ENCODE results near the gene ASTN2. TPM values are rescaled to one million over a fixed set of nuclear protein-coding genes. Genes with fewer than 3 reads are reported as not detected.

Gene ASTN2
- total RNA-seq, 1 donor from 2014 or later, result 13.6 TPM

DNA sequence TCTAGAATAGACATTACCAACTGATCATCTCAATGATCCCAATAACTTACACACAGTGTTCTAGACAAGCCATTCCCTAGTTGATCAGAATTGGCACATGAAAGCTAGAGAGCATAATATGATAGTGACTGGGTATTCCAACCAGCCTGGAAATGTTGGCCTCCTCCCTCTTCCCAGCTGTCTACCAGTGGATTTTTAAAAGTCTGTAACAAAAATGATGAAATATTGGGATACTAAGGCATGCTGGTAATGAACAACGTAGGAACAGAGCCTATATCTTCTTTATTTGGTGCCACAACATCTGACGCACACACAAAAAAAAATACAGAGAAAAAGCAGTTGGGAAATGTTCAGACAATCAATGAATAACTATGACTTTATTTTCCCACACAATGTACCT lies 692.9 kb downstream of the ASTN2 start:
- H3K4me1 ChIP-seq (ENCODE audit: insufficient read depth, low read length), result no peaks in the 10 kb centered on the region
- H3K36me3 ChIP-seq (ENCODE audit: insufficient read depth, low read length), result no peaks in the 10 kb centered on the region
- H2AFZ ChIP-seq (ENCODE audit: low read depth, low read length), result no peak overlapping the region
- H3K27me3 ChIP-seq (ENCODE audit: insufficient read depth, low read length), result no peaks in the 10 kb centered on the region
- H3K27ac ChIP-seq (ENCODE audit: low read depth, low read length), result no peak overlapping the region
- no peak for DNase-seq (ENCODE audit: low read depth)
- H3K9ac ChIP-seq (ENCODE audit: low read length), result no peak overlapping the region
- H3K79me2 ChIP-seq (ENCODE audit: insufficient read depth, low read length), result no peaks in the 10 kb centered on the region
- H3K27me3 Mint-ChIP-seq (ENCODE audit: low read depth, unreplicated experiment), result no peaks in the 10 kb centered on the region
- no peaks in the 10 kb centered on the region for H3K4me1 Mint-ChIP-seq (ENCODE audit: low read depth, unreplicated experiment)
- H4K20me1 ChIP-seq (ENCODE audit: insufficient read depth, low read length), result no peaks in the 10 kb centered on the region
- H3K9me3 Mint-ChIP-seq (ENCODE audit: unreplicated experiment), result peaks cover 6% of the 10 kb centered on the region
- H3K4me3 Mint-ChIP-seq (ENCODE audit: unreplicated experiment), result no peak overlapping the region
- no peaks in the 10 kb centered on the region for H3K36me3 Mint-ChIP-seq (ENCODE audit: low read depth, unreplicated experiment)
- H3K27ac Mint-ChIP-seq (ENCODE audit: unreplicated experiment), result no peak overlapping the region
- no peaks in the 10 kb centered on the region for H3K9me3 ChIP-seq (ENCODE audit: insufficient read depth, low read depth, low read length)
- H3K4me3 ChIP-seq (ENCODE audit: insufficient read depth, low read depth, low read length), result no peak overlapping the region
- FAIRE-seq, result no peak
- H3K4me2 ChIP-seq (ENCODE audit: low read length), result no peak overlapping the region
- TF ChIP-seq, protein P1, sequence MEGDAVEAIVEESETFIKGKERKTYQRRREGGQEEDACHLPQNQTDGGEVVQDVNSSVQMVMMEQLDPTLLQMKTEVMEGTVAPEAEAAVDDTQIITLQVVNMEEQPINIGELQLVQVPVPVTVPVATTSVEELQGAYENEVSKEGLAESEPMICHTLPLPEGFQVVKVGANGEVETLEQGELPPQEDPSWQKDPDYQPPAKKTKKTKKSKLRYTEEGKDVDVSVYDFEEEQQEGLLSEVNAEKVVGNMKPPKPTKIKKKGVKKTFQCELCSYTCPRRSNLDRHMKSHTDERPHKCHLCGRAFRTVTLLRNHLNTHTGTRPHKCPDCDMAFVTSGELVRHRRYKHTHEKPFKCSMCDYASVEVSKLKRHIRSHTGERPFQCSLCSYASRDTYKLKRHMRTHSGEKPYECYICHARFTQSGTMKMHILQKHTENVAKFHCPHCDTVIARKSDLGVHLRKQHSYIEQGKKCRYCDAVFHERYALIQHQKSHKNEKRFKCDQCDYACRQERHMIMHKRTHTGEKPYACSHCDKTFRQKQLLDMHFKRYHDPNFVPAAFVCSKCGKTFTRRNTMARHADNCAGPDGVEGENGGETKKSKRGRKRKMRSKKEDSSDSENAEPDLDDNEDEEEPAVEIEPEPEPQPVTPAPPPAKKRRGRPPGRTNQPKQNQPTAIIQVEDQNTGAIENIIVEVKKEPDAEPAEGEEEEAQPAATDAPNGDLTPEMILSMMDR (IDR thresholded peaks at IDR 0.05; ENCODE audit: insufficient read depth, low read depth, low read length), result no peak
- TF ChIP-seq EZH2 (IDR thresholded peaks at IDR 0.05; ENCODE audit: insufficient read depth, low read length), result no peak

DNA sequence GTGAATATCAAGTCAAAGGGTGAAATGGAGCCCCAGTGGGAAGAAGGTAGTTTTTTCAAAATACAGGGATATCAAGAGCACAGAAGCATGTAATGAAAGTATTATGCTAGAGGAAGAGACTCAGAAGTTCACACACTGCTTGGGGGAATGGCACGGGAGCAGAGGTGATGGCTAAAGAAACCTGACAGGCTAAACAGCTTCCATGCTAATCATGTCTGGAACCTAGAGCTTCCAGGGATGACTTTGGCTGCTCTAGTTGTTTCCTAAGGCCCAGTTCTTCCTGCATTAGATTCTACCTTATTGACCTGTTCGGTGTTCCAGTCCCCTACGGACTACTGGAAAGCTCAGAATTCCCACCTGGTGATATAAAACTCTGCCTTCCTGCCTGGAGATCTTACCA lies 693.4 kb downstream of the ASTN2 start:
- H4K20me1 ChIP-seq (ENCODE audit: insufficient read depth, low read length), result no peaks in the 10 kb centered on the region
- no peak overlapping the region for H3K4me3 ChIP-seq (ENCODE audit: insufficient read depth, low read depth, low read length)
- H3K4me2 ChIP-seq (ENCODE audit: low read length), result no peak overlapping the region
- peaks cover 6% of the 10 kb centered on the region for H3K9me3 Mint-ChIP-seq (ENCODE audit: unreplicated experiment)
- no peaks in the 10 kb centered on the region for H3K4me1 Mint-ChIP-seq (ENCODE audit: low read depth, unreplicated experiment)
- H3K4me3 Mint-ChIP-seq (ENCODE audit: unreplicated experiment), result no peak overlapping the region
- H3K27me3 ChIP-seq (ENCODE audit: insufficient read depth, low read length), result no peaks in the 10 kb centered on the region
- no peak overlapping the region for H3K9ac ChIP-seq (ENCODE audit: low read length)
- no peaks in the 10 kb centered on the region for H3K9me3 ChIP-seq (ENCODE audit: insufficient read depth, low read depth, low read length)
- H2AFZ ChIP-seq (ENCODE audit: low read depth, low read length), result no peak overlapping the region
- DNase-seq (ENCODE audit: low read depth) (no peak), FAIRE-seq (no peak)
- H3K27ac Mint-ChIP-seq (ENCODE audit: unreplicated experiment), result no peak overlapping the region
- no peaks in the 10 kb centered on the region for H3K79me2 ChIP-seq (ENCODE audit: insufficient read depth, low read length)
- no peak overlapping the region for H3K27ac ChIP-seq (ENCODE audit: low read depth, low read length)
- H3K27me3 Mint-ChIP-seq (ENCODE audit: low read depth, unreplicated experiment), result no peaks in the 10 kb centered on the region
- TF ChIP-seq EZH2 (IDR thresholded peaks at IDR 0.05; ENCODE audit: insufficient read depth, low read length), result no peak
- TF ChIP-seq, protein P1 (IDR thresholded peaks at IDR 0.05; ENCODE audit: insufficient read depth, low read depth, low read length), result no peak
- no peaks in the 10 kb centered on the region for H3K4me1 ChIP-seq (ENCODE audit: insufficient read depth, low read length)
- no peaks in the 10 kb centered on the region for H3K36me3 ChIP-seq (ENCODE audit: insufficient read depth, low read length)
- no peaks in the 10 kb centered on the region for H3K36me3 Mint-ChIP-seq (ENCODE audit: low read depth, unreplicated experiment)

DNA sequence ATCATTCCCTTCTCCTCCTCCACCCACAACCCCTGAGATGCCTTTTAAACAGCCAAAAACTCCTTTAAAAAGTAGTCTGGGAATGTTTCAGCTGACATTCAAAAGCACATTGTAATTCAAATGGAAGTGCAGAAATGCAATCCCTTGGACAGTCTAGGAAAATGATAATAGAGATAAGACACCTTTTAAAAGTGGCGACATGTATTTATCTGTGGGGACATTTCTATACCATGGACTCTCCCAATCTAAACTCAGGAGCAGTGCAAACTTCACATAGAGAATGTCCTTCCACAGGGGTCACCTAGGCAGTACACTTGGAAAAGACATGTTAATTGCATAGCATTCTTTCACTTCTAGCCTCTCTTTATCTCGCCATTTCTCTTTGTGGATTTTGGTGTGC lies 694.7 kb downstream of the ASTN2 start:
- H3K4me1 Mint-ChIP-seq (ENCODE audit: low read depth, unreplicated experiment), result no peaks in the 10 kb centered on the region
- no peak overlapping the region for H3K4me3 Mint-ChIP-seq (ENCODE audit: unreplicated experiment)
- H3K27me3 ChIP-seq (ENCODE audit: insufficient read depth, low read length), result no peaks in the 10 kb centered on the region
- no peak for DNase-seq (ENCODE audit: low read depth)
- H3K36me3 ChIP-seq (ENCODE audit: insufficient read depth, low read length), result no peaks in the 10 kb centered on the region
- no peak overlapping the region for H3K27ac ChIP-seq (ENCODE audit: low read depth, low read length)
- no peak for FAIRE-seq
- no peak overlapping the region for H3K27ac Mint-ChIP-seq (ENCODE audit: unreplicated experiment)
- no peaks in the 10 kb centered on the region for H3K9me3 ChIP-seq (ENCODE audit: insufficient read depth, low read depth, low read length)
- no peaks in the 10 kb centered on the region for H3K27me3 Mint-ChIP-seq (ENCODE audit: low read depth, unreplicated experiment)
- H3K4me3 ChIP-seq (ENCODE audit: insufficient read depth, low read depth, low read length), result no peak overlapping the region
- TF ChIP-seq, protein P1 (IDR thresholded peaks at IDR 0.05; ENCODE audit: insufficient read depth, low read depth, low read length), result no peak
- TF ChIP-seq EZH2 (IDR thresholded peaks at IDR 0.05; ENCODE audit: insufficient read depth, low read length), result no peak
- peaks cover 6% of the 10 kb centered on the region for H3K9me3 Mint-ChIP-seq (ENCODE audit: unreplicated experiment)
- no peaks in the 10 kb centered on the region for H3K36me3 Mint-ChIP-seq (ENCODE audit: low read depth, unreplicated experiment)
- no peaks in the 10 kb centered on the region for H3K79me2 ChIP-seq (ENCODE audit: insufficient read depth, low read length)
- no peak overlapping the region for H2AFZ ChIP-seq (ENCODE audit: low read depth, low read length)
- no peaks in the 10 kb centered on the region for H3K4me1 ChIP-seq (ENCODE audit: insufficient read depth, low read length)
- H4K20me1 ChIP-seq (ENCODE audit: insufficient read depth, low read length), result no peaks in the 10 kb centered on the region
- no peak overlapping the region for H3K9ac ChIP-seq (ENCODE audit: low read length)
- H3K4me2 ChIP-seq (ENCODE audit: low read length), result no peak overlapping the region
